Cardiac muscle cell (in vitro differentiated cells and primary cell): Measurements from ENCODE around the gene NPAS4. TPM values are rescaled to one million over a fixed set of nuclear protein-coding genes. Genes with fewer than 3 reads are reported as not detected.

ENCODE experiments used
- DNase-seq, 2 donors: peaks; one replicate each; pipeline versions ENCODE4 v3.0.0 to v3.0.0-alpha.2; 2010 to 2017; ENCODE audit warnings: low read depth in 1 of 2, low spot score in 1 of 2
- H3K27ac ChIP-seq: fragments of 200-600 bp; sonication (generic); 2 replicates; pipeline ENCODE4 v1.5.1; 2016
- H3K27me3 ChIP-seq: fragments of 200-600 bp; sonication (generic); 2 replicates; pipeline ENCODE4 v1.6.0; 2016; ENCODE audit warnings: control low read depth
- H3K36me3 ChIP-seq: fragments of 200-600 bp; sonication (generic); 2 replicates; pipeline ENCODE4 v1.5.1; 2016; ENCODE audit warnings: control low read depth
- H3K4me1 ChIP-seq: fragments of 200-600 bp; sonication (generic); 2 replicates; pipeline ENCODE4 v1.8.1; 2017; ENCODE audit warnings: low read depth, mild to moderate bottlenecking, mixed run types
- H3K4me3 ChIP-seq: fragments of 200-600 bp; sonication (generic); 2 replicates; pipeline ENCODE4 v1.5.1; 2016; ENCODE audit warnings: mild to moderate bottlenecking
- H3K9me3 ChIP-seq: fragments of 200-600 bp; sonication (generic); 2 replicates; pipeline ENCODE4 v1.5.1; 2017; ENCODE audit warnings: low read depth, mild to moderate bottlenecking, control low read depth
- polyA plus RNA-seq: library from polyadenylated mRNA; unstranded; fragments of >200 nt; fragmentation: Nextera tagmentation; extraction: Ambion mirVana; gene quantifications from 2 replicates; pipeline ENCODE4 v1.2.1, GENCODE V29; 2016
- total RNA-seq: library from RNA; depleted of rRNA; stranded (reverse); fragments of >200 nt; gene quantifications from 2 replicates; pipeline ENCODE4 v1.2.3, GENCODE V29; 2016
- TF ChIP-seq, protein P1 (sequence below): IDR thresholded peaks from 2 replicates; pipeline ENCODE4 v1.5.1; 2012; ENCODE audit warnings: low read depth, mild to moderate bottlenecking, low read length

The NPAS4 gene
- total and polyA plus RNA-seq, 2 experiments from 2014 or later: 1.2 TPM; not detected in 1

DNA sequence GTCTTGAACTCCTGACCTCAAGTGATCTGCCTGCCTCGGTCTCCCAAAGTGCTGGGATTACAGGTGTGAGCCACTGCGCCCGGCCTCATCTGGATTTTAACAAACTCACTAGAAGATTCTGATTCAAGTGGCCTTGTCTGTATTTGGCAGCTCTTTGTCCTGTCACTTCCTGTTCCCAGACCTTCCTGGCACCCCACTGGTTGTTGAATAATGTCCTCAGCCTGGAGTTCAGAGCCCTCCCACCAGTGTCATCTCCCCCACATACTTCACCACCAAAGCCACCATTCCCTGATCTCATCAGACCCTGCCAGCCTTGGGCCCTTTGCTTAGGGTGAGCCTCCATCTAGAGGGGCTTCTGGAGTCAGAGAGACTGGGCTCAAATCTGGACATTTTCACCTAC, 49.2 kb downstream of the NPAS4 start:
- Histone ChIP-seq H3K27ac (no peak overlapping the region), H3K4me1 (peaks cover 7% of the 10 kb centered on the region), H3K27me3 (no peaks in the 10 kb centered on the region), H3K9me3 (no peaks in the 10 kb centered on the region), H3K4me3 (no peak overlapping the region), H3K36me3 (peaks cover 15% of the 10 kb centered on the region)
- TF ChIP-seq, protein P1, sequence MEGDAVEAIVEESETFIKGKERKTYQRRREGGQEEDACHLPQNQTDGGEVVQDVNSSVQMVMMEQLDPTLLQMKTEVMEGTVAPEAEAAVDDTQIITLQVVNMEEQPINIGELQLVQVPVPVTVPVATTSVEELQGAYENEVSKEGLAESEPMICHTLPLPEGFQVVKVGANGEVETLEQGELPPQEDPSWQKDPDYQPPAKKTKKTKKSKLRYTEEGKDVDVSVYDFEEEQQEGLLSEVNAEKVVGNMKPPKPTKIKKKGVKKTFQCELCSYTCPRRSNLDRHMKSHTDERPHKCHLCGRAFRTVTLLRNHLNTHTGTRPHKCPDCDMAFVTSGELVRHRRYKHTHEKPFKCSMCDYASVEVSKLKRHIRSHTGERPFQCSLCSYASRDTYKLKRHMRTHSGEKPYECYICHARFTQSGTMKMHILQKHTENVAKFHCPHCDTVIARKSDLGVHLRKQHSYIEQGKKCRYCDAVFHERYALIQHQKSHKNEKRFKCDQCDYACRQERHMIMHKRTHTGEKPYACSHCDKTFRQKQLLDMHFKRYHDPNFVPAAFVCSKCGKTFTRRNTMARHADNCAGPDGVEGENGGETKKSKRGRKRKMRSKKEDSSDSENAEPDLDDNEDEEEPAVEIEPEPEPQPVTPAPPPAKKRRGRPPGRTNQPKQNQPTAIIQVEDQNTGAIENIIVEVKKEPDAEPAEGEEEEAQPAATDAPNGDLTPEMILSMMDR: no peak
- no peak for DNase-seq

DNA sequence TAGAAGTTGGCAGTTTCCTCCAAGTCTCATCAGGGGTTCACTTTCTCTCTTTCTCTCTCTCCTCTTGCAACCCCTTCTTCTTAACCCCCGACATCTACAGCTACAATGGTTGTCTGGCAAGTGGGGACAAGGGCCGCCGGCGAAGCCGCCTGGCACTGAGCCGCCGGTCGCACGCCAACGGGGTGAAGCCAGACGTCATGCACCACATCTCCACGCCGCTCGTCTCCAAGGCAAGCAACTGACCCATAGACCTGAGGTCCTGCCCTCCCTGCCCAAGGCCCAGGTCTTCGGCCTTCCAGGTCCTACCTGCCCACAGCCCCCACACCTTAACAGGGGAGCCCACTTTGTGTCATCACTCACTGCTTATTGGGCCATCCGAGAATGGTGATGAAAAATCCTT, 50.3 kb downstream of the NPAS4 start:
- Histone ChIP-seq H3K4me1 (peaks cover 7% of the 10 kb centered on the region), H3K27me3 (no peaks in the 10 kb centered on the region), H3K36me3 (peaks cover 15% of the 10 kb centered on the region), H3K9me3 (no peaks in the 10 kb centered on the region), H3K4me3 (no peak overlapping the region), H3K27ac (no peak overlapping the region)
- no peak for DNase-seq
- TF ChIP-seq, protein P1: no peak

DNA sequence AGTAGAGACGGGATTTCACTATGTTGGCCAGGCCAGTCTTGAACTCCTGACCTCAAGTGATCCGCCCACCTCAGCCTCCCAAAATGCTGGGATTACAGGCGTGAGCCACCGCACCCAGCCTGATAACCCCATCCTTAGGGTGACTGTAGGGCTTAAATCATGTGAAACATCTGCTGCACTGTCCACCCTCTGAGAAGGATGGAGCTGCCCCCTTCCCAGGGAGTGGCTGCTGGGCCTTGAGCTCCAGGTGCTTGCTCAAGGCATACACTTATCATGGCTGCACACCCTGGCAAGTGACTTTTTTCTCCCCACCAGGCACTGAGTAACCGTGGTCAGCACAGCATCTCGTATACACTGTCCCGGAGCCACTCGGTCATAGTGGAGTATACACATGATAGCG, 51.2 kb downstream of the NPAS4 start:
- Histone ChIP-seq H3K36me3 (peaks cover 15% of the 10 kb centered on the region), H3K4me1 (peaks cover 7% of the 10 kb centered on the region), H3K27me3 (no peaks in the 10 kb centered on the region), H3K4me3 (no peak overlapping the region), H3K27ac (no peak overlapping the region), H3K9me3 (no peaks in the 10 kb centered on the region)
- DNase-seq: no peak
- TF ChIP-seq, protein P1: no peak

DNA sequence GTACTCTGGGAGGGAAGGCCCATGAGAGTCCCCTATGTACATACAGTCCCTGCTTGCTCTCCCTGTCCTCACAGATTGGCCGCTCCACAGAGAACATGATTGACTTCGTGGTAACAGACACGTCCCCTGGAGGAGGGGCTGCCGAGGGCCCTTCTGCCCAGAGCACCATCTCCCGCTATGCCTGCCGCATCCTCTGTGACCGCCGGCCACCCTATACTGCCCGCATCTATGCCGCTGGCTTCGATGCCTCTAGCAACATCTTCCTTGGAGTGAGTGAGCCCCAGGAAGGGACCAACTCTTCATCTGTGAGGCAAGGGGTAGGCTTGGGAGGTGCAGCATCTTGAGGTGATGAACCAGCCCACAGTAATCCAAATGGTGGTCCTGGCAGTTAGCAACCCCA, 52.3 kb downstream of the NPAS4 start:
- no peaks in the 10 kb centered on the region for H3K4me1 ChIP-seq
- H3K27ac ChIP-seq: no peak overlapping the region
- no peaks in the 10 kb centered on the region for H3K27me3 ChIP-seq
- peaks cover 15% of the 10 kb centered on the region for H3K36me3 ChIP-seq
- H3K4me3 ChIP-seq: no peak overlapping the region
- no peak for DNase-seq
- no peaks in the 10 kb centered on the region for H3K9me3 ChIP-seq
- TF ChIP-seq, protein P1: no peak

DNA sequence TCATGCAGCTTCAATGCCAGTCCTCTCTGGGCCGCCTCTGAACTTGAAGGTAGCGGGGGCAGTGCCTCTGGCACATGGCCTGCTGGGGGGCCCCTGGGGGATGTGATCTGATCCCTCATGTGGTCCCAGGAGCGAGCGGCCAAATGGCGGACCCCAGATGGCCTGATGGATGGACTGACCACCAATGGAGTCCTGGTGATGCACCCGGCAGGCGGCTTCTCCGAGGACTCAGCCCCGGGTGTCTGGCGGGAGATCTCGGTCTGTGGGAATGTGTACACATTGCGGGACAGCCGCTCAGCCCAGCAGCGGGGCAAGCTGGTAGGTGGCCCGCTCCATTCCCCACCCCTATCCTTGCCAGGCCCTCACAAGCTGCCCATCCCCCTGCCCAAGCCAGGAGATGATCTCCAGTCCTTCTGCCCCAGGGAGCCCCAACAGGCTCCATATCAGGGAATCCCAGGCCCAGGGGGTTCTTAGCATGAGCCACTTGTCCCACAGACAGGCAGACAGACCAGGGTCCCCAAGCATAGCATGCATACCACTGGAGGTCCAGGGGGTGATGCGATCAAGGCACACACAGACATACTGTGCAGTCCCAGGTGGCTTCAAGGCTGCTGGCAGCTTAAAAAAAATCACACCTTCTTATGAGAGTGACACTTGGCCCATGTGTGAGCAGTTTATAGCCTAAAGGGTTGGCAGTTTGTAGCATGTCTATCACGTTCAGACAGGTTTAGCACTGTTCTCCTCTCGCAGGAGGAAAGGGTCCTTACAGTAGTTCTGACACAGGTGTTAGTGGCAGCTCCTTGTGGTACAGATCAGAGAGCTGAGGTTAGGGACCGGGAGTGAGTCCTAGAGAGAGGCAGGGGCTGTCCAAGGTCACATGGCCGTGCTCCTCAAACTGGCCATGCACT, 53.0 kb downstream of the NPAS4 start:
- no peaks in the 10 kb centered on the region for H3K27me3 ChIP-seq
- TF ChIP-seq, protein P1: no peak

More for the DNA sequence above, 53.0 kb downstream of the NPAS4 start:
- H3K4me3 ChIP-seq: no peak overlapping the region
- H3K4me1 ChIP-seq: no peaks in the 10 kb centered on the region
- no peak overlapping the region for H3K27ac ChIP-seq
- DNase-seq: no peak
- H3K9me3 ChIP-seq: no peaks in the 10 kb centered on the region
- peaks cover 15% of the 10 kb centered on the region for H3K36me3 ChIP-seq
